PC-9 (cell line): ENCODE data around the gene AMDHD1. TPM values are rescaled to one million over a fixed set of nuclear protein-coding genes. Genes with fewer than 3 reads are reported as not detected.

Experiments used
- BruUV-seq: library from RNA; stranded (reverse); fragments of 400-500 nt; replicated peaks from 2 replicates; lab custom pipeline; 2021; lab: Mats Ljungman, UMichigan
- CTCF ChIA-PET: fragments of 300-600 bp; sonication (Branson Sonifier 250); formaldehyde crosslinking; loops from one replicate; lab custom pipeline; 2022; ENCODE audit warnings: antibody characterized with exemption; lab: Charles Lee
- POLR2A ChIA-PET: fragments of 300-600 bp; sonication (Branson Sonifier 250); formaldehyde crosslinking; loops from one replicate; lab custom pipeline; 2022; ENCODE audit warnings: antibody characterized with exemption; ENCODE audit not compliant: unreplicated experiment; lab: Charles Lee
- DNase-seq, 2 experiments: peaks; one replicate each; pipeline versions ENCODE4 v3.0.0 to v3.0.0-alpha.2; 2015 to 2022; ENCODE audit warnings: mixed read lengths in 1 of 2
- H2AFZ ChIP-seq: fragments of 200-600 bp; sonication (generic); 2 replicates; pipeline ENCODE4 v1.8.1; 2017; ENCODE audit warnings: antibody characterized with exemption
- H3F3A ChIP-seq: fragments of 200-600 bp; sonication (generic); 2 replicates; pipeline ENCODE4 v1.8.1; 2017; ENCODE audit warnings: antibody characterized with exemption, mild to moderate bottlenecking, low read depth; ENCODE audit not compliant: insufficient read depth
- H3K27ac ChIP-seq: fragments of 200-600 bp; sonication (generic); 2 replicates; pipeline ENCODE4 v1.6.1; 2016; ENCODE audit warnings: mixed run types
- H3K27me3 ChIP-seq: fragments of 200-600 bp; sonication (generic); 2 replicates; pipeline ENCODE4 v1.6.1; 2016; ENCODE audit warnings: low read depth, mixed run types; ENCODE audit not compliant: insufficient read depth
- H3K36me3 ChIP-seq: fragments of 200-600 bp; sonication (generic); 2 replicates; pipeline ENCODE4 v1.6.1; 2016; ENCODE audit warnings: low read depth, mixed run types
- H3K4me1 ChIP-seq: fragments of 200-600 bp; sonication (generic); replicated peaks from 2 replicates; pipeline ENCODE4 v1.6.1; 2016; ENCODE audit warnings: mixed run types; ENCODE audit not compliant: insufficient read depth
- H3K4me2 ChIP-seq: fragments of 200-600 bp; sonication (generic); 2 replicates; pipeline ENCODE4 v1.6.1; 2017; ENCODE audit warnings: mixed run types
- H3K4me3 ChIP-seq: fragments of 200-600 bp; sonication (generic); 2 replicates; pipeline ENCODE4 v1.6.1; 2016; ENCODE audit warnings: mixed run types
- H3K79me2 ChIP-seq: fragments of 200-600 bp; sonication (generic); 2 replicates; pipeline ENCODE4 v1.6.1; 2017; ENCODE audit warnings: low read depth, mixed run types
- H3K9me2 ChIP-seq: fragments of 200-600 bp; sonication (generic); 2 replicates; pipeline ENCODE4 v1.8.1; 2017; ENCODE audit warnings: mild to moderate bottlenecking; ENCODE audit not compliant: insufficient read depth
- H3K9me3 ChIP-seq: fragments of 200-600 bp; sonication (generic); 2 replicates; pipeline ENCODE4 v1.8.1; 2016; ENCODE audit warnings: low read depth; ENCODE audit not compliant: insufficient read depth
- H4K20me1 ChIP-seq: fragments of 200-600 bp; sonication (generic); 2 replicates; pipeline ENCODE4 v1.8.1; 2017; ENCODE audit not compliant: insufficient read depth
- EZH2 ChIP-seq: fragments of 200-600 bp; sonication (generic); IDR thresholded peaks from 2 replicates; pipeline ENCODE4 v1.8.0; 2017; ENCODE audit warnings: antibody characterized with exemption, low read depth
- intact Hi-C: fragments of 100-400 bp; cut with micrococcal nuclease; formaldehyde crosslinking; loops from one replicate; pipeline ENCODE4 v1.10.0; 2022; ENCODE audit not compliant: unreplicated experiment
- total RNA-seq: library from RNA; stranded (reverse); gene quantifications from 2 replicates; pipeline ENCODE4 v1.2.3, GENCODE V29; 2021
- TF ChIP-seq, protein P1 (sequence below): fragments of 200-600 bp; sonication (generic); conservative IDR thresholded peaks from 2 replicates; pipeline ENCODE4 v1.6.1; 2017; ENCODE audit warnings: mixed run types, antibody characterized with exemption, mild to moderate bottlenecking, moderate library complexity

The AMDHD1 gene
- total RNA-seq, 1 experiment from 2014 or later: 2.9 TPM

GRCh38 chr12:95960241-95960640, 17.1 kb downstream of the AMDHD1 start:
- Histone ChIP-seq H3F3A (no peaks in the 10 kb centered on the region), H3K4me2 (no peak overlapping the region)
- CTCF ChIA-PET: no interaction called here

GRCh38 chr12:95962222-95962621, 19.1 kb downstream of the AMDHD1 start:
- Histone ChIP-seq H2AFZ (no peak overlapping the region), H3F3A (no peaks in the 10 kb centered on the region), H4K20me1 (no peaks in the 10 kb centered on the region), H3K4me1 (no peaks in the 10 kb centered on the region), H3K27me3 (no peaks in the 10 kb centered on the region), H3K27ac (no peak overlapping the region), H3K79me2 (no peaks in the 10 kb centered on the region), H3K36me3 (no peaks in the 10 kb centered on the region), H3K9me2 (no peaks in the 10 kb centered on the region), H3K4me3 (no peak overlapping the region), H3K4me2 (no peak overlapping the region), H3K9me3 (no peaks in the 10 kb centered on the region)
- POLR2A ChIA-PET: interaction anchor here (0.5 kb wide), 1 partner anchor 31 kb away, joined by 4 read pairs; no protein-coding TSS in a partner anchor
- TF ChIP-seq, protein P1, sequence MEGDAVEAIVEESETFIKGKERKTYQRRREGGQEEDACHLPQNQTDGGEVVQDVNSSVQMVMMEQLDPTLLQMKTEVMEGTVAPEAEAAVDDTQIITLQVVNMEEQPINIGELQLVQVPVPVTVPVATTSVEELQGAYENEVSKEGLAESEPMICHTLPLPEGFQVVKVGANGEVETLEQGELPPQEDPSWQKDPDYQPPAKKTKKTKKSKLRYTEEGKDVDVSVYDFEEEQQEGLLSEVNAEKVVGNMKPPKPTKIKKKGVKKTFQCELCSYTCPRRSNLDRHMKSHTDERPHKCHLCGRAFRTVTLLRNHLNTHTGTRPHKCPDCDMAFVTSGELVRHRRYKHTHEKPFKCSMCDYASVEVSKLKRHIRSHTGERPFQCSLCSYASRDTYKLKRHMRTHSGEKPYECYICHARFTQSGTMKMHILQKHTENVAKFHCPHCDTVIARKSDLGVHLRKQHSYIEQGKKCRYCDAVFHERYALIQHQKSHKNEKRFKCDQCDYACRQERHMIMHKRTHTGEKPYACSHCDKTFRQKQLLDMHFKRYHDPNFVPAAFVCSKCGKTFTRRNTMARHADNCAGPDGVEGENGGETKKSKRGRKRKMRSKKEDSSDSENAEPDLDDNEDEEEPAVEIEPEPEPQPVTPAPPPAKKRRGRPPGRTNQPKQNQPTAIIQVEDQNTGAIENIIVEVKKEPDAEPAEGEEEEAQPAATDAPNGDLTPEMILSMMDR: no peak
- TF ChIP-seq EZH2: no peak
- intact Hi-C loops: no loop called here
- BruUV-seq: no TSS peak
- CTCF ChIA-PET: no interaction called here
- no peak for DNase-seq

More at GRCh38 chr12:95960241-95960640, 17.1 kb downstream of the AMDHD1 start:
- no peak overlapping the region for H3K4me3 ChIP-seq
- H2AFZ ChIP-seq: no peak overlapping the region
- no peak for DNase-seq
- no peaks in the 10 kb centered on the region for H3K4me1 ChIP-seq
- POLR2A ChIA-PET: no interaction called here
- no peaks in the 10 kb centered on the region for H3K36me3 ChIP-seq
- intact Hi-C loops: no loop called here
- BruUV-seq: no TSS peak
- no peaks in the 10 kb centered on the region for H3K27me3 ChIP-seq
- no peaks in the 10 kb centered on the region for H4K20me1 ChIP-seq
- no peaks in the 10 kb centered on the region for H3K9me3 ChIP-seq
- H3K27ac ChIP-seq: no peak overlapping the region
- H3K79me2 ChIP-seq: no peaks in the 10 kb centered on the region
- TF ChIP-seq, protein P1: no peak
- no peak for TF ChIP-seq EZH2
- H3K9me2 ChIP-seq: no peaks in the 10 kb centered on the region

- Histone ChIP-seq H4K20me1 (no peaks in the 10 kb centered on the region), H3K4me1 (no peaks in the 10 kb centered on the region), H2AFZ (no peak overlapping the region), H3K79me2 (no peaks in the 10 kb centered on the region), H3K27me3 (no peaks in the 10 kb centered on the region), H3K4me3 (no peak overlapping the region), H3K9me3 (no peaks in the 10 kb centered on the region), H3F3A (no peaks in the 10 kb centered on the region), H3K36me3 (no peaks in the 10 kb centered on the region), H3K9me2 (no peaks in the 10 kb centered on the region), H3K27ac (no peak overlapping the region), H3K4me2 (no peak overlapping the region)
- no peak for DNase-seq
- TF ChIP-seq EZH2: no peak
- TF ChIP-seq, protein P1: no peak; the same call in 1 of the 2 replicates
- intact Hi-C loops: no loop called here
- POLR2A ChIA-PET: interaction anchor here (0.5 kb wide), 1 partner anchor 30 kb away, joined by 4 read pairs; no protein-coding TSS in a partner anchor
- BruUV-seq: no TSS peak
- CTCF ChIA-PET: no interaction called here
Measured at GRCh38 chr12:95963096-95963495, 20.0 kb downstream of the AMDHD1 start.
